ENCODE results near the gene RBMS2. TPM values are rescaled to one million over a fixed set of nuclear protein-coding genes. Genes with fewer than 3 reads are reported as not detected.
A peak's percentile ranks its signal among the peaks of the same experiment; 100 is the strongest.

RBMS2 gene, protein sequence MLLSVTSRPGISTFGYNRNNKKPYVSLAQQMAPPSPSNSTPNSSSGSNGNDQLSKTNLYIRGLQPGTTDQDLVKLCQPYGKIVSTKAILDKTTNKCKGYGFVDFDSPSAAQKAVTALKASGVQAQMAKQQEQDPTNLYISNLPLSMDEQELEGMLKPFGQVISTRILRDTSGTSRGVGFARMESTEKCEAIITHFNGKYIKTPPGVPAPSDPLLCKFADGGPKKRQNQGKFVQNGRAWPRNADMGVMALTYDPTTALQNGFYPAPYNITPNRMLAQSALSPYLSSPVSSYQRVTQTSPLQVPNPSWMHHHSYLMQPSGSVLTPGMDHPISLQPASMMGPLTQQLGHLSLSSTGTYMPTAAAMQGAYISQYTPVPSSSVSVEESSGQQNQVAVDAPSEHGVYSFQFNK
- total RNA-seq = 2.7 and 3.4 TPM in 2 replicates

DNA sequence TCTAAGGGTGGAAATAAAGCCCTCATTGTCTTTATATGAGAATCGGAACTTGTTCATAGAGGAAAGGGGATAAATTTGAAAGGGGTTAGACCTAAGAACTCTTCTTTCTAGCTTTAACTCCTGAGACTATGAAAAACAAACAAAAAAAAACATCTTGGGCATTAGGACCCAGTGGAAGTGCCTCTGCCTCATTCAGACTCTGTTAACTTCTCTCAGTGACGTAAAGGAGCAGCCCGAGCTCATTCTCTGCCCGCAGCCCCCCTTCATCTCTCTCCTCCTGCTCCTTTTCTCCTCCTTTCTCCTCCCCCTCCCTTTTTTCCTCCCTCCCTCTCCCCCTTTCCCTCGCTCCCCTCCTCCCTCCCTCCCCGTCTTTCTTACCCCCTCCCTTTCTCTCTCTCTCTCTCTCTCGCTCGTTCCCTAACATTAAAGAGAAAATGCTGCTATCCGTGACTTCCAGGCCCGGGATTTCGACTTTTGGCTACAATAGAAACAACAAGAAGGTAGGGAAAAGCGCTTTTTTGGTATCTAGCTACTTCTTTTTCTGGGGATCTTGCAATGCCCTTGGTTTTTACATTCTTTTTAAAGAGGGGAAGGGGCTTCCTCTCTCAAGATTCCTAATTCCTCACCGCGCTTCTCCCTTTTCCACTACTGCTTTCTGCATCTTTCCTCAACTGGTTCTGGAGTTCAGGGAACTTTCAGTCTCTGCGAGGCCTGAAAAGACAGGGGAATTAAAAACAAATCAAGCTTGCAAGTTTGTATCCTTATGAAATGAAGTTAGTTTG lies at the start of gene RBMS2:
Gene RBMS2, plus strand, starts transcription at position 231 of the 782 bp plus-strand sequence. Its CDS starts 204 bp downstream, at position 435.
- no peaks in the 10 kb centered on the region for H3K9me3 Mint-ChIP-seq
- H3K27ac Mint-ChIP-seq = peak within 1 kb of the TSS; percentile 72
- H3K27me3 Mint-ChIP-seq = peaks cover 3% of the 10 kb centered on the region
- ChIA-PET CTCF (interaction anchor here (1.7 kb wide), 1 partner anchor 115 kb away, joined by 6 read pairs; no protein-coding TSS in a partner anchor), POLR2A (interaction anchor here (0.5 to 1.3 kb wide), 12 partner anchors 26 to 687 kb away, joined by 3 to 10 read pairs (median 3); partner anchors contain the start of genes LRP1, NACA, RNF41 and STAT2)
- peak within 1 kb of the TSS; percentile 83 for H3K4me3 Mint-ChIP-seq
- DNase-seq (no peak), ATAC-seq (ENCODE audit: low read depth) (peak; percentile 84)
- H3K36me3 Mint-ChIP-seq (ENCODE audit: low read depth) = no peaks in the 10 kb centered on the region
- TF ChIP-seq, protein P1, sequence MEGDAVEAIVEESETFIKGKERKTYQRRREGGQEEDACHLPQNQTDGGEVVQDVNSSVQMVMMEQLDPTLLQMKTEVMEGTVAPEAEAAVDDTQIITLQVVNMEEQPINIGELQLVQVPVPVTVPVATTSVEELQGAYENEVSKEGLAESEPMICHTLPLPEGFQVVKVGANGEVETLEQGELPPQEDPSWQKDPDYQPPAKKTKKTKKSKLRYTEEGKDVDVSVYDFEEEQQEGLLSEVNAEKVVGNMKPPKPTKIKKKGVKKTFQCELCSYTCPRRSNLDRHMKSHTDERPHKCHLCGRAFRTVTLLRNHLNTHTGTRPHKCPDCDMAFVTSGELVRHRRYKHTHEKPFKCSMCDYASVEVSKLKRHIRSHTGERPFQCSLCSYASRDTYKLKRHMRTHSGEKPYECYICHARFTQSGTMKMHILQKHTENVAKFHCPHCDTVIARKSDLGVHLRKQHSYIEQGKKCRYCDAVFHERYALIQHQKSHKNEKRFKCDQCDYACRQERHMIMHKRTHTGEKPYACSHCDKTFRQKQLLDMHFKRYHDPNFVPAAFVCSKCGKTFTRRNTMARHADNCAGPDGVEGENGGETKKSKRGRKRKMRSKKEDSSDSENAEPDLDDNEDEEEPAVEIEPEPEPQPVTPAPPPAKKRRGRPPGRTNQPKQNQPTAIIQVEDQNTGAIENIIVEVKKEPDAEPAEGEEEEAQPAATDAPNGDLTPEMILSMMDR (IDR thresholded peaks at IDR 0.05) = no peak
- peaks cover 22% of the 10 kb centered on the region for H3K4me1 Mint-ChIP-seq
- intact Hi-C loops (cut with micrococcal nuclease) = loop anchor here (5.0 kb wide), 1 partner anchor 36 kb away; no protein-coding TSS in a partner anchor

DNA sequence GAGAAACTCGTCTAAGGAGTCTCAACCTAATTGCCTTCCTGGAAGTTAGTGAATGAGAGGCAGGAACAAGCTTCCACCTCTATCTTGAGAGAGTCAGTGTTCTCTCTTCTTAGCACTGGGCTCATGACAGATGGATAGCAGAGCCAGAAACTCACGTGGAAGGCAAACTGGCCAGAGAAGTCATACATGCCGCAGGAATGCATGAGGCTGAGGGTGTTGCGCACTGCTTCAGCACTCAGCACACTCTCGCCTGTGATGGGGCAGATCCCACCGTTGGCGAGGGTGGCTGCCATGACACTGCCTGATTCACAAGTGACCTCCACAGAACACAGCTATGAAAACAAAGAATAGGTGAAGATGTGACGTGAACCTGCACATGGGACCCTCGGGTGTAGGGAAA lies 47.2 kb upstream of the RBMS2 start:
- no peak overlapping the region for H3K27ac Mint-ChIP-seq
- DNase-seq = no peak
- POLR2A ChIA-PET = interaction anchor here (0.7 kb wide), 2 partner anchors 13 to 241 kb away, joined by 7 read pairs; partner anchors contain the start of gene GLS2
- CTCF ChIA-PET = no interaction called here
- H3K9me3 Mint-ChIP-seq = no peaks in the 10 kb centered on the region
- peaks cover 16% of the 10 kb centered on the region for H3K36me3 Mint-ChIP-seq (ENCODE audit: low read depth)
- H3K4me3 Mint-ChIP-seq = no peak overlapping the region
- intact Hi-C loops (cut with micrococcal nuclease) = no loop called here
- no peaks in the 10 kb centered on the region for H3K27me3 Mint-ChIP-seq
- peaks cover 16% of the 10 kb centered on the region for H3K4me1 Mint-ChIP-seq
- ATAC-seq (ENCODE audit: low read depth) = no peak
- TF ChIP-seq, protein P1 (IDR thresholded peaks at IDR 0.05) = no peak

DNA sequence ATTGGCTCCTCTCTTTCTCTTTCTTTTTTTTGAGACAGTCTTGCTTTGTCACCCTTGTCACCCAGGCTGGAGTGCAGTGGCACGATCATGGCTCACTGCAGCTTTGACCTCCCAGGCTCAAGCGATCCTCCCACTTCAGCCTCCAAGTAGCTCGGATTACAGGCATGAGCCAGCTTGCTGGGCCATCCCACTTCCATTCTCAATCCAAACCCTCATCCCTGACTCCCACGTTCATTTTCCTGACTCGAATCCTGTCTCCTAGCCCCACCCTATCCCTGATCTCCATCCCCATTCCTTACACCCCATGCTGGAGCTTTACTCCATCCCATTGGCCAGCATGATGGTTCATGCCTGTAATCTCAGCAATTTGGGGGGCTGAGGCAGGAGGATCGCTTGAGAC lies 45.5 kb upstream of the RBMS2 start:
- no peak for DNase-seq
- no peak overlapping the region for H3K27ac Mint-ChIP-seq

DNA sequence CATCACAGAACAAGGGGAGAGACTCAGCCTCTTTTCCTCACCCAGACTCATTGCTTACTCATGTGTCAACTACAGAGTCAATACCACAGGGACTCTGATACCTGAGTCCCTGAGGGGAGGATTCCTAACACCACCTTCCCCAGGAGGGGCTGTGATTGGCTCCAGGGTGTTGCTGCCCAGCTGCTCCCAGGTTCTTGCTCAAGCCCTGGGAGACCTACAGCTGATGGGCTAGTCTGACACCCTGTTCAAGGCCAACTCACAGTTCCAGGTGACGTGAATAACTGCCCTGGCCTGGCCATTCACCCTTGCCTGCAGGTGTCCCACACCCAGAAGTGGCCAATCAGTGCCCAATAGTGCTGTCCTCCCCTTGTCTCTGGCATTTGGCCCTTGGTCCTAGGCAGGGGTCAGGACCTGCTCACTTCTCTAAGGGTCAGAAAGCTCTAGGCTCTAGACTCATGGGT lies 44.6 kb upstream of the RBMS2 start:
- ChIA-PET POLR2A (interaction anchor here (0.7 kb wide), 1 partner anchor 11 kb away, joined by 6 read pairs; the partner anchor contains the start of gene GLS2), CTCF (no interaction called here)
- H3K27me3 Mint-ChIP-seq = no peaks in the 10 kb centered on the region
- peaks cover 10% of the 10 kb centered on the region for H3K36me3 Mint-ChIP-seq (ENCODE audit: low read depth)
- H3K4me1 Mint-ChIP-seq = peaks cover 11% of the 10 kb centered on the region
- no peak overlapping the region for H3K4me3 Mint-ChIP-seq
- no peaks in the 10 kb centered on the region for H3K9me3 Mint-ChIP-seq
- DNase-seq = no peak
- H3K27ac Mint-ChIP-seq = no peak overlapping the region
- no peak for ATAC-seq (ENCODE audit: low read depth)
- TF ChIP-seq, protein P1 (IDR thresholded peaks at IDR 0.05) = no peak
- intact Hi-C loops (cut with micrococcal nuclease) = no loop called here

More for the DNA sequence above, 45.5 kb upstream of the RBMS2 start:
- intact Hi-C loops (cut with micrococcal nuclease) = no loop called here
- TF ChIP-seq, protein P1 (IDR thresholded peaks at IDR 0.05) = no peak
- Mint-ChIP-seq H3K4me3 (no peak overlapping the region), H3K9me3 (no peaks in the 10 kb centered on the region), H3K27me3 (no peaks in the 10 kb centered on the region), H3K36me3 (ENCODE audit: low read depth) (peaks cover 10% of the 10 kb centered on the region), H3K4me1 (peaks cover 13% of the 10 kb centered on the region)
- ChIA-PET POLR2A (interaction anchor here (0.7 kb wide), 1 partner anchor 12 kb away, joined by 6 read pairs; the partner anchor contains the start of gene GLS2), CTCF (no interaction called here)
- no peak for ATAC-seq (ENCODE audit: low read depth)

Data from activated B cell treated with CpG ODN at 0.5 μM for 24 hours (primary cell).